Transverse colon (tissue), 4 donors: ENCODE data around the gene PITPNM1. TPM values are rescaled to one million over a fixed set of nuclear protein-coding genes. Genes with fewer than 3 reads are reported as not detected.
A peak's percentile ranks its signal among the peaks of the same experiment; 100 is the strongest.
"Not testable (repeated sequence)": the region's sequence is repeated elsewhere in the genome, so short reads cannot be mapped to it uniquely, and the experiment has no call there.

Source experiments
- DNase-seq: peaks from one replicate; pipeline ENCODE4 v3.0.0-alpha.2; 2019
- H3K27ac ChIP-seq, 4 donors: fragments of 200-600 bp; sonication (generic); 2 replicates each; pipeline ENCODE4 v1.5.1; 2016 to 2018; ENCODE audit warnings: inconsistent platforms in 4 of 4
- H3K27me3 ChIP-seq: fragments of 200-600 bp; sonication (generic); 2 replicates; pipeline ENCODE4 v1.5.1; 2017; ENCODE audit warnings: inconsistent platforms
- H3K36me3 ChIP-seq, 4 donors: fragments of 200-600 bp; sonication (generic); 2 replicates each; pipeline ENCODE4 v1.5.1; 2017 to 2019; ENCODE audit warnings: inconsistent platforms in 4 of 4
- H3K4me1 ChIP-seq, 4 donors: fragments of 200-600 bp; sonication (generic); 2 replicates each; pipeline ENCODE4 v1.5.1; 2017 to 2020; ENCODE audit warnings: inconsistent platforms in 4 of 4
- H3K4me3 ChIP-seq, 4 donors: fragments of 200-600 bp; sonication (generic); 1 replicate in 1 of 4; 2 replicates in 3 of 4; pipeline versions ENCODE4 v1.5.1 to v1.6.1; 2017 to 2019; ENCODE audit warnings: inconsistent platforms in 4 of 4
- H3K9me3 ChIP-seq, 2 donors: fragments of 200-600 bp; sonication (generic); 2 replicates each; pipeline ENCODE4 v1.5.1; 2017 to 2019; ENCODE audit warnings: inconsistent platforms in 2 of 2
- CTCF ChIP-seq, 5 experiments: fragments of 200-600 bp in 3 of 5; fragments of 450-650 bp in 2 of 5; sonication (generic) in 3 of 5; IDR thresholded peaks; 1 replicate in 2 of 5; 2 replicates in 3 of 5; pipeline ENCODE4 v1.5.1; 2016 to 2017; ENCODE audit warnings: antibody characterized with exemption in 5 of 5, inconsistent platforms in 3 of 5, mild to moderate bottlenecking in 2 of 5, moderate library complexity in 1 of 5
- EP300 ChIP-seq: sonication (generic); formaldehyde crosslinking; IDR thresholded peaks from one replicate; pipeline ENCODE4 v1.6.1; 2017; ENCODE audit warnings: antibody characterized with exemption, low read depth
- POLR2A ChIP-seq: fragments of 450-650 bp; IDR thresholded peaks from one replicate; pipeline ENCODE4 v1.6.1; 2016; ENCODE audit warnings: antibody characterized with exemption, mild to moderate bottlenecking, moderate library complexity
- POLR2AphosphoS5 ChIP-seq, 3 donors: sonication (generic); formaldehyde crosslinking; IDR thresholded peaks; one replicate each; pipeline ENCODE4 v1.6.1; 2016; ENCODE audit warnings: antibody characterized with exemption in 3 of 3
- WGBS, 2 donors: methylation state at CpG; one replicate each; pipeline ENCODE4 v1.1.5; 2018; ENCODE audit warnings: low coverage in 1 of 2; 5-methylcytosine and 5-hydroxymethylcytosine counted together
- in situ Hi-C, 4 donors: fragments of 200-750 bp; cut with MboI; loops; one replicate each; pipeline versions ENCODE4 v1.15.0 to v1.15.1; 2017; ENCODE audit warnings: low sequenced_read_pairs in 3 of 4, low pct_ligation_motif_present in 1 of 4, low pct_unique_long_range_greater_than_20kb in 1 of 4
- intact Hi-C: fragments of 100-400 bp; cut with DNase I; formaldehyde crosslinking; loops from one replicate; pipeline ENCODE4 v1.15.1; 2023; ENCODE audit warnings: low total_unique reads
- total RNA-seq, 4 donors: library from RNA; depleted of rRNA; stranded (reverse); fragments of >200 nt; gene quantifications; one replicate each; pipeline ENCODE4 v1.1.0, GENCODE V29; 2016

PITPNM1 gene
- total RNA-seq, 4 donors from 2014 or later, result 23.5 to 451 (median 60.8) TPM

DNA sequence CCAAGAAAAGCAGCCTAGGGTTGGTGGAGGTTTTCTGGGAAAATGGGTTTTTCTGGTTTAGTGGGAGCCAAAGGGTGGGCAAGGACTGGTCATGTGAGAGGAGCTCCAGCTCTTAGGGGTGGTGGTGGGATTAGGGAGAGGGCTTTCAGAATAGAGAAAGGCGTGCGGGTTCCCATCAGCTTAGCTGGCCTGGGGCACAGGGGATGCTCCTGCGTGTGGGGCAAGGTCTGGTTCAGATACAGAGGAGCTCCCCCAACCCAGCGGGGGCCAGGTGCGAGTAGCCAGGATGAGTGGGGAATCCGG is 36.8 kb downstream of the PITPNM1 start:
- 1% methylated on average over 6 of the region's 6 CpGs; no CpG with 5 or more reads in 1 of the 2 donors for WGBS, 2 donors
- DNase-seq, result no peak
- Histone ChIP-seq H3K27me3 (no peaks in the 10 kb centered on the region), H3K36me3 (no peaks in the 10 kb centered on the region), H3K4me1 (peaks cover 22 to 41% (median 35%) of the 10 kb centered on the region in 4 donors), H3K4me3 (peak overlapping the region; percentile 53 to 82 (median 80)), H3K27ac (peak overlapping the region; percentile 86 to 90 (median 90)), H3K9me3 (no peaks in the 10 kb centered on the region)
- no peak for TF ChIP-seq EP300
- TF ChIP-seq POLR2A, result no peak
- no peak for TF ChIP-seq CTCF (IDR thresholded peaks at IDR 0.05)
- TF ChIP-seq POLR2AphosphoS5 (IDR thresholded peaks at IDR 0.05), result no peak
- in situ Hi-C loops, result no loop called here
- intact Hi-C loops, result no loop called here

DNA sequence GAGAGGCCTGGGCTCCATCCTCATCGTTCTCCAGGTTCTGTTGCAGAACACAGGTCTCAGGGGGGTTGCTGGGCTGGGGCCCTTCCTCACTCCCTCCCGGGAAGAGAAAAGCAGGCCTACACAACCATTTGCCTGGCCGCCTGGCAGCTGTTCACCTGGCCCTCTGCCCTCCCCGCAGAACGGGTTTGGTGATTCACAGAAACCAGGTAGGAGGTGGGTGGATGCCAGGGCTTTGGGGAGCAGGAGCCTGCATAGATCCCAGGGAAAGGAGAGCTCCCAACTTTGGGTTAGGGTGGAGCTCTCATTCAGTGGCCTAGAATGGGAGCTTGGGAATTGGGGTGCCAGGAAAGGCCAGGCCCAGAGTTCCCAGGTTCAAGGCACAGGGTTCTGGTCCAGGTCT is 37.1 kb downstream of the PITPNM1 start:
- 28% methylated on average over 5 of the region's 5 CpGs; no CpG with 5 or more reads in 1 of the 2 donors for WGBS, 2 donors
- in situ Hi-C loops, result no loop called here
- Histone ChIP-seq H3K4me1 (peaks cover 22 to 41% (median 35%) of the 10 kb centered on the region in 4 donors), H3K9me3 (no peaks in the 10 kb centered on the region), H3K27me3 (no peaks in the 10 kb centered on the region), H3K36me3 (no peaks in the 10 kb centered on the region), H3K27ac (peak overlapping the region; percentile 86 to 90 (median 90)), H3K4me3 (peak overlapping the region; percentile 53 to 82 (median 80))
- TF ChIP-seq POLR2A (peak; percentile 34), CTCF (IDR thresholded peaks at IDR 0.05) (no peak), EP300 (no peak), POLR2AphosphoS5 (IDR thresholded peaks at IDR 0.05) (peak in 2 of 3 donors; percentile 41 to 71)
- DNase-seq, result peak; percentile 80
- intact Hi-C loops, result no loop called here

DNA sequence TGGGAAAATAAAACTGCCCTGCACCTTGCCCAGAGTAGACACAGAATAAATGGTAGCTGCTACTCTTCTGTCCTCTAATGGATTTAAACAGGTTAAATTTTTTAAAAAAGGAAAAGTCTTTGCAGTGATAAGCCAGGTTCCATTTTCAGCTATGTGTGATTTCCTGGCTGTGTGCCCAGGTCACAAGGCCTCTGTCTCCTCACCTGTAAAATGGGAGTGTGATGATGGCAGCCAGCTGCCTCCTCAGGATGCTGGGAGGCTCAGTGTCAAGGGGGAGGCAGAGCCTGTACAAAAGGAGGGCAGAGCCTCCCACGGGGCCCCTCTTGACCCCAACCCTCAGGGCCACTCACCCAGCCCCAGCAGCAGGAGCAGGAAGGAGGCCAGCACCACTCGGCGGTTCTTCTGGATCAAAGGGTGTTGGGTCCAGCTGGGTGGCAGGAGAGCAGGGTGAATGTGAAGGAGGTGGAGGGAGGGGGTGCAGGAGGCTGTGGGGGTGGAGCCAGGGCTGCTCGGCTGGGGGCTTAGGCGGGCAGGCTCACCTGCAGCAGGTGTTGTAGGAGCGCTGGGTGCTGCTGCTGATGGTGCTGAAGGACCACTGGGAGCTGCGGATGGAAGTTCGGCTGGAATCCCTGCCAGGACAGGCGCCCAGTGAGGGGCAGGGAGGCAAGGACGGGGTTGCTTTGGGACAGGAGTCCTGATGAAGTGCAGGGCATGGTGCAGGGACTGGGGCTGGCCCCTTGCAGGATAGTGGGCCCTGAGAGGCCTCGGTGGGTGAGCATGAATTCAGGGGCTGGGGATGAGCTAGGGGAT is 38.0 kb downstream of the PITPNM1 start:
- 69 to 100% methylated on average over 1 to 11 of the region's 11 CpGs for WGBS, 2 donors
- H3K36me3 ChIP-seq, result no peaks in the 10 kb centered on the region
- in situ Hi-C loops (no loop called here), intact Hi-C loops (no loop called here)
- peaks cover 22 to 41% (median 35%) of the 10 kb centered on the region in 4 donors for H3K4me1 ChIP-seq
- H3K4me3 ChIP-seq, result no peak overlapping the region
- H3K27ac ChIP-seq, result peak overlapping the region; percentile 86 to 90 (median 90)
- H3K9me3 ChIP-seq, result no peaks in the 10 kb centered on the region
- no peak for TF ChIP-seq POLR2AphosphoS5 (IDR thresholded peaks at IDR 0.05)
- TF ChIP-seq POLR2A, result no peak
- TF ChIP-seq EP300, result no peak
- TF ChIP-seq CTCF (IDR thresholded peaks at IDR 0.05), result no peak
- no peaks in the 10 kb centered on the region for H3K27me3 ChIP-seq
- DNase-seq, result no peak

GRCh38 chr11:67466367-67466766 is 38.8 kb downstream of the PITPNM1 start:
- H3K4me1 ChIP-seq, result peaks cover 22 to 41% (median 35%) of the 10 kb centered on the region in 4 donors
- no peak for DNase-seq
- 83% methylated on average over 5 of the region's 5 CpGs; no CpG with 5 or more reads in 1 of the 2 donors for WGBS, 2 donors
- no peak overlapping the region for H3K4me3 ChIP-seq
- peak overlapping the region in 1 of 4 donors; percentile 96 for H3K27ac ChIP-seq
- no peaks in the 10 kb centered on the region for H3K36me3 ChIP-seq
- no peaks in the 10 kb centered on the region for H3K9me3 ChIP-seq
- TF ChIP-seq POLR2A (no peak), CTCF (IDR thresholded peaks at IDR 0.05) (no peak), POLR2AphosphoS5 (IDR thresholded peaks at IDR 0.05) (no peak), EP300 (no peak)
- intact Hi-C loops, result no loop called here
- in situ Hi-C loops, result no loop called here
- no peaks in the 10 kb centered on the region for H3K27me3 ChIP-seq

DNA sequence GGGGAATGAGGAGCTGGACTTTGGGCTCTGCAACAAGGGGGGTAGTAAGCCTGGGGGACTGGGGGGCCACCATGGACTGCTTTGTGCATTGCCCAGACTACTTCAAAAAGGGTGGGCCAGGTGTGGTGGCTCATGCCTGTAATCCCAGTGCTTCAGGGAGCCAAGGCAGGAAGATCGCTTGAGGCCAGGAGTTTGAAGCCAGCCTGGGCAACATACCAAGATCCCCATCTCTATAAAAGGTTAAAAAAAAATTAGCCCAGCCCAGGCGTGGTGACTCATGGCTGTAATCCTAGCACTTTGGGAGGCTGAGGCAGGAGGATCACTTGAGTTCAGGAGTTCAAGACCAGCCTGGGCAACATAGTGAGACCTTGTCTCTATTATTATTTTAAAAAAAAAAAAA is 39.6 kb downstream of the PITPNM1 start:
- in situ Hi-C loops, H3K9me3 ChIP-seq, intact Hi-C loops, H3K36me3 ChIP-seq, H3K27me3 ChIP-seq, DNase-seq: not testable (repeated sequence)
- 60% methylated on average over 2 of the region's 2 CpGs; no CpG with 5 or more reads in 1 of the 2 donors for WGBS, 2 donors
- peak overlapping the region; percentile 92 to 96 (median 94) for H3K27ac ChIP-seq
- peak overlapping the region in 2 of 4 donors; percentile 54 to 58 for H3K4me3 ChIP-seq
- peaks cover 22 to 41% (median 35%) of the 10 kb centered on the region in 4 donors for H3K4me1 ChIP-seq
